EL (cell line): ENCODE measurements around the gene CRYL1.
A peak's percentile ranks its signal among the peaks of the same experiment; 100 is the strongest.

ENCODE experiments used
- DNase-seq: peaks from one replicate; pipeline ENCODE4 v3.0.0-alpha.2; 2016

The CRYL1 gene

GRCh38 chr13:20362484-20363041, 163.1 kb downstream of the CRYL1 start:
- DNase-seq = no peak

DNA sequence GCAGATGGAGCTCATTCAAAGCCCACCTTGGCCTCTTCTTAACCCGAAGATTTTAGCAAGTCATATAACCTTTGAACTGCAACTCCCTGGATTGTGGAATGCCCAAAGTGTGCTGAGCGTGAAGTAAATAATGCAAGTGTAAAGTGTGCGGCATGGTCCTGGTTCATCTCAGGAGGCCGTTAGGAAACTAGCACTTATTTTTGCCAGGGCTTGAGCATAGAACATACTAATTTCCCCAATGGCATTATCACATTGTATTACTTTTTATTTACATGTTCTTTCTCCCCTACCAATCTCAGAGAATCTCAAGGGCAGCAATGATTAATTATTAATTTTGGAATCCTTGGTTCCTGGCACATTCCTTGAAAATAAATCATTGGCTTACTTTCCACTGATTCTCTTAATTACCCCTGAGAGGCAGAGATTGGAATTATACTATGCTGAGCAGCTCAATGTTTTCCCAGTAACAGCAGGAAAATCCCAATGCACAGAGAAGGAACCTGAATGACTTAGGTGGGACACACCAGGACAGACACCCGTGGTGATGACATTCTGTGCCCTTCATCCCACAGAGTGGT, 164.7 kb downstream of the CRYL1 start:
- peak; percentile 13 for DNase-seq

- peak; percentile 11 for DNase-seq
These were observed 165.6 kb downstream of the CRYL1 start for GRCh38 chr13:20360041-20360491.

DNA sequence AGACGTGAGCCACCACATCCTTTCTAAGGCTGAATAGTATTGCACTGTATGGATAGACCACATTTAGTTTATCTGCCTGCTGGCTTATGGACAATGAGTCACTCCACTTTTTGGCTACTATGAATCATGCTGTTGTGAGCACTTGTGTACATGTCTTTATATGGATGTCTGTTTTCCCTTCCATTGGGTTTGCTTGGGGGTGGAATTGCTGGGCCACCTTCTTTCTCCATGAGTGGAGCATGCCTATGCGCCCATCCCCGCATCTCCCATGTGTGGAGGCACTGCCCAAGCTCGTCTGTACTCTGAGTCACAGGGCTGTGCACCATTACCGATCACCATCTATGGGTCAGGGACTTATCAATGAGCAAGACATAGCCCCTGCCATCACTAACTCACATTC, 166.3 kb downstream of the CRYL1 start:
- peak; percentile 94 for DNase-seq

GRCh38 chr13:20358022-20358421, 167.6 kb downstream of the CRYL1 start:
- no peak for DNase-seq

GRCh38 chr13:20356444-20356843, 169.2 kb downstream of the CRYL1 start:
- DNase-seq = no peak

DNA sequence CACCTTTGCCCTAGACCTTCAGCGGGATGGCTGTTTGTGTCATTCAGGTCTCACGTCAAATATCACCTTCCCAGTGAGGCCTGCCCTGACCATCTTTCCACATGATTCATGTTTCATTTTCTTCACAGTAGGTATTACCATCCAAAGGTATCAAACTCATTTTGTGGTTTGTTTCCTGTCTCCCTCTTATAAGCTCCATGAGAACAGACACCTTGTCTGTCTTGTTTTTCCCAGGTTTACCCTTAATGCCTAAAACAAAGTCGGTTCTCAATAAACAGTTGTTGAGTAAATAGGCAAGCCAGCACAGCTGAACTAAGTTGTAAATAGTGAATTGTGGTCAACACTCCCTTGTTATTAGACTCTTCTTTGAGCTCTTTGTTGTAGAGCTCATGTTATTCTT, 170.9 kb downstream of the CRYL1 start:
- no peak for DNase-seq

DNA sequence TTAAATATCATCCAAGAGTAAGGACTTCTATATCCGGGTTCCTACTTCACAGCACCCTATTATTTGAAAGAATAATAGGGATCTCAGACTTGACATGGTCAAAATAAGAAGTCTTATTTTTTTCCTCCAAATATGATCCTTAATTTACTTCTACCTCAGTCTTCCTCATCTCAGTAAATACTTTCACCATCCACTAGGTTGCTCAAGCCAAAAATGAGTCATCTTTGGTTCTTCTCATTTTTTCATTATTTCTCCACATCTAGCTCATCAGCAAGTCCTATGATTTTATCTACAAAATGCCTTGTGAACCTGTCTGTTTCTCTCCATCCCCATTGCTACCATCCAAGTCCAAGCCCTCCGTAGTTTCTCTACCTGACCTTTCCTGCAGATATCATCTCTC, 171.7 kb downstream of the CRYL1 start:
- DNase-seq = peak; percentile 34
